ENCODE data around the gene KBTBD12.
"Not testable (repeated sequence)": the region's sequence is repeated elsewhere in the genome, so short reads cannot be mapped to it uniquely, and the experiment has no call there.

KBTBD12 gene, protein sequence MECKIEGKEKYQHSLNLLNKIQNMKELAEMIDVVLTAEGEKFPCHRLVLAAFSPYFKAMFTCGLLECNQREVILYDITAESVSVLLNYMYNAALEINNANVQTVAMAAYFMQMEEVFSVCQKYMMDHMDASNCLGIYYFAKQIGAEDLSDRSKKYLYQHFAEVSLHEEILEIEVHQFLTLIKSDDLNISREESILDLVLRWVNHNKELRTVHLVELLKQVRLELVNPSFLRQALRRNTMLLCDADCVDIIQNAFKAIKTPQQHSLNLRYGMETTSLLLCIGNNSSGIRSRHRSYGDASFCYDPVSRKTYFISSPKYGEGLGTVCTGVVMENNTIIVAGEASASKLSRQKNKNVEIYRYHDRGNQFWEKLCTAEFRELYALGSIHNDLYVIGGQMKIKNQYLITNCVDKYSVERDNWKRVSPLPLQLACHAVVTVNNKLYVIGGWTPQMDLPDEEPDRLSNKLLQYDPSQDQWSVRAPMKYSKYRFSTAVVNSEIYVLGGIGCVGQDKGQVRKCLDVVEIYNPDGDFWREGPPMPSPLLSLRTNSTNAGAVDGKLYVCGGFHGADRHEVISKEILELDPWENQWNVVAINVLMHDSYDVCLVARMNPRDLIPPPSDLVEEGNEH

DNA sequence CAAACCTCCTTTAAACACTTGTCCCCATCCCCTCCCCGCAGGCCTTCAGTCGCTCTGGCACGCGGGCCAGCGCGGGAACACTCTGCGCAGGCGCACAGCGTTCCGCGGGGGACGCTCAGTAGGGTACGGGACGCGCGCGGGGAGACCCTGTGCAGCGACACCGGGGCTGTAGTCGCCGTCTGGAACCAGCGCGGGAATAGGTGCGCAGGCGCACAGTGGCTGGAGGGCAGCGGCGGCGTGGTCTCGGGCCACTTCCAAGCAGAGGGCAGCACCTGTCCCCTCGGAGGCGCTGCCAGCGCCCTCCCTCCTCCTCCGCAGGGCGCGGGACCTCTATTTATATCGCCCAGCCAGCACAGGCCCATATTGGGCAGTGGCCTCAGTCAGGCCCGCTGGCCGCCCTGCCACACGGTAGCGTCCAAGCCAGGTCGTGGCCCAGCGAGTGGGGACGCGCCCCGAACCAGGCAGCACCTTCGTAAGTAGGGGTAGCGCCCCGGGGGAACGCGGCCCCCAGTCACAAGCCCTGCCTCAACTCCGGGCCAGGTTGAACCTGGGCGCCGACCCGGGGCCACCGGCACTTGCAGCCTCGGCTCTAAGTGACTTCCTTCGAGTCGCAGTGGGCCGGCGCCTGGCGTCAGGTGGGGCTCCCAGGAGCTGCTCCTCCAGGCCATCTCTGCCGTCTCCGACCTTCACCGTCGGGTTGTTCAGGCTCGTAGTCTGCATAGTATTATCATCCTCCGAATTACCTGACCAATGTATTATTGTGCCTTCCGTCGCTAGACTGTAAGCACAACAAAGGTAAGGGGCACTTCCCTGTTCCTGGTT is at the start of gene KBTBD12:
Gene KBTBD12 (plus strand): TSS at position 118 of the 822 bp plus-strand sequence. CDS start 7,830 bp downstream, outside the sequence.
- no peak for DNase-seq

GRCh38 chr3:127865941-127866340 is 49.1 kb upstream of the KBTBD12 start:
- DNase-seq: no peak

GRCh38 chr3:127867412-127867811 is 47.6 kb upstream of the KBTBD12 start:
- no peak for DNase-seq

DNA sequence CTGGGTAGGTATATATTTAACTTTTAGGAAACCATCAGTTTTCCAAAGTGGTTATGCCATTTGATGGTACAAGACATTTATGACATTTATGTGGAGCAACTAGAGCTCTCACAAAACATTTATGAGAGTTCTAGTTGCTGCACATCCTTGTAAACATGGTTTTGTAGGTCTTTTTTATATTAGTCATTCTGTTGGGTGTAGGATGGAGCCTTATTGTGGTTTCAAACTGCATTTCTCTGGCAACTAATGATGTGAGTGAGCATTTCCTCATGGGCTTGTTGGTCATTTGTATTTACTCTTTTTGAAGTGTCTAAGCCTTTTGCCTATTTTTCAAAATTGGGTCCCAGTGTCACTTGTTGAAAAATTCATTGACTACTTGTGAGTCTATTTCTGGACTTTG is 47.0 kb upstream of the KBTBD12 start:
- DNase-seq: no peak

DNA sequence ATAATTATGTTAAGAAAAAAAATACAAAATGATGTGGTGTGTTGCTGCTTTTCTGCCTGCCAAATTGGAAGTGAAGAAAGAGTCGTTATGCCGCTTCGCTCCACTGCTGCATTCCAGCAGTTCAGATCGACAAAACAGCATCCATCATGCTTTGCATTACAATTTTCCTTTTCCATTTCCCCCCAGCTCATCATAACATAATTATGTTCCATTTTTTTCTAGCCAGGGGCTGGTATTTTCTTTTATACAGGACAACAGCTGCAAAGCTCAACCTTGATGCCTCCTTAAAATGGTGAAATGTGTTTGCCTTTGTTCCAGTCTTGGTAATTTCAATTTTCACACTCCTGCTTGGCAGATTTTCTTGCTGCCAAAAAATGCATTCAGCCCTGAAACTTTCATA is 44.9 kb upstream of the KBTBD12 start:
- DNase-seq: no peak

- not testable (repeated sequence) for DNase-seq
Observed at GRCh38 chr3:127874097-127874496, 40.9 kb upstream of the KBTBD12 start.

DNA sequence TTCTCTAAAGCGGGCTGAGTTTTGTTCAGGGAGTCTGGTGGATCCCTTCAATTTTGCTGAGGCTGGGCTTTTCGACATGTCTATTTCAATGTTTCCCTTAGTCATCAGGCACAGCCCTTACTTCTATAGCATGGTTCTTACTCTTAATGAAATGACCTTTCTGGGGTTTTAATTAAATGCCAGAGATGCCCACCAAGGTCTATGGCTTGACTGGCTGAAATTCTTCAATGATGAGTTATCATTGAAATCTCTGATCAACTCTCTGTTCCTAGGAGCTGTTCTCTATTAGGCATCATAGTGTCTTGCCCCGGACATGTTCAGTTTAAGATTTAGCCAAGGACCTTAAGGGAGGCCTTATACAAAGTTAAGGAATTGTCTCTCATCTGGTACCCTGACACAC is 33.4 kb upstream of the KBTBD12 start:
- no peak for DNase-seq

GRCh38 chr3:127884041-127884440 is 31.0 kb upstream of the KBTBD12 start:
- DNase-seq: no peak

DNA sequence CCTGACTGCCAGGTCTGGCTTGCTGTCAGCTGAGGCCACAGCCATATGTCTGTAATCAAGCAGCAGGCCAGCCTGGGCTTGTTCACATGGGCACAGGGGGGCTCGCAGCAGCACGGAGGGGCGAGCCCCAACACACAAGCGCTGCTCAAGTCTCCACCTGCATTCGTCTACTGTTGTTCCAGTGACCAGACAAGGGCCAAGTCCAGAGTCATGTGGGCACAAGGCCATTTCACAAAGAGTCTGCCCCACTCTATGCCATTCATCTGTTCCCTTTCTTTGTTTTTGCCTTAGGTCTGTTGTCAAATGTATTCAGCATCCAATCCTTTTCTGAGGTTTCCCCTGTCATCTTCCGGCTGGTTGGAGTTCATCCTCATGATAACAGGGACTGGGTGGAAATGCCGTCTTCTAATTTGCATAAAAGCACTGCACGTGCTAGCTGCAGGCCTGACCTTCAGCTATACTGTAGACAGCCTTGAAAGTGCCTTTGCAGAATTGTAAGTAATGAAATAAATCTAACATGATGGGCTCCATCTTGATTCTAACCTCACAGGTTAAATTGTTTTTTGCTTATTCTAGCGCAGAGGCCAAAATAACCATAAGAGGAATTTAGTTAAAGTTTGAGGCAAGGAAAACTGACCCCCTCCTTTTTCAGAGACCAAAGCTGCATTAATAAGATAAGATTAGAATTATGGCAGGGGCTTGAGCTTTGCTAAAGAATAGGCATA is 28.6 kb upstream of the KBTBD12 start:
- no peak for DNase-seq

DNA sequence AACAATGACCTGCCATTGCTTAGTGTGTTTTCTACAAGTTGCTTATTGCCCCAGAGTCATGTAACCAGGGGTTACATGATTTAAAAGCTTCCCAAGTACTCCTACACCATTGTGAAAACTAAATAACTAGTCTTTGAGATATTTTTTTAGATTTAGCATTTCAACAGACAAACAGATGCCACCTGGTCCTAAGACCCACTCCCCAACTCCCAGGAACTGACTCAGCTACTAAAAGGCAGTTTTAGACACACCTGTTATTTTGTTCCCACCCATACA is 28.1 kb upstream of the KBTBD12 start:
- DNase-seq: no peak

DNA sequence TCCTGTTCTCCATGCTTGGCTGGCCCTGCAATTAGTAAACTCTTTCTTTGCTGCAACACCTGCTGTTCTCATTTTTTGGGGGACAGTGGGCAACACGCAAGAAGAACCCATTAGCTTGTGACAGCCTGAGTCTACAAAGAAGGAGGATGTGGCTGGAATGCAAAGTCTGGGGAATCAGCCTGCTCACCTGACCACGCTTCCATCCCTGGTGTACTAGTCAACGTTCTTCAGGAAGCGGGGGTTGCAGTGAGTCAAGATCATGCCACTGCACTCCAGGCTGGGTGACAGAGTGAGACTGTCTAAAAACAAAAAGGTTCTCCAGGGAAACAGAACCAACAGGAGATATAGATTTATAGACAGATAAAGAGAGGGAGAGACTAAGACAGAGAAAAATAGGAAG is 27.7 kb upstream of the KBTBD12 start:
- no peak for DNase-seq

- DNase-seq: no peak
Observed at GRCh38 chr3:127888156-127888555, 26.9 kb upstream of the KBTBD12 start.

GRCh38 chr3:127888564-127889107 is 26.4 kb upstream of the KBTBD12 start:
- DNase-seq: no peak

DNA sequence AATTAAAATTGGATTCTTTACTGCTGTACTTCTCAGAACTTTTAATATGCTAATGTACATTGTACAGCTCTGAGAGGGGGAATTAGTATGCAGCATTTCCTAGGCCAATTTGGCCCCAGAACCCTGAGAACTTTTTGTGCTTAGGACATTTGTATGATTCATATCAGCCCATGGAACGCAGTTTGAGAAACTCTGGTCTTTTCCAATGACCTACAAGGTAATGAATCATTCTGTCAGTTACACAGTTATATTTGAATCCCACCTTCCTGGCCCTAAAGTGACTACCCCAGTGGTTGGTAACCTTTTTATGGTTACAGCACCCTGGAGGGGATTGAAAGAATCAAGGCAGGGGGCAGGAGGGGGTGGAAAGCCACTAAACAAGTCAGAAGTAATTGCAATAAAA is 25.6 kb upstream of the KBTBD12 start:
- no peak for DNase-seq

GRCh38 chr3:127889976-127890650 is 24.9 kb upstream of the KBTBD12 start:
- no peak for DNase-seq

- not testable (repeated sequence) for DNase-seq
Observed at GRCh38 chr3:127890651-127891290, 24.3 kb upstream of the KBTBD12 start.

GRCh38 chr3:127894481-127894880 is 20.6 kb upstream of the KBTBD12 start:
- DNase-seq: no peak

DNA sequence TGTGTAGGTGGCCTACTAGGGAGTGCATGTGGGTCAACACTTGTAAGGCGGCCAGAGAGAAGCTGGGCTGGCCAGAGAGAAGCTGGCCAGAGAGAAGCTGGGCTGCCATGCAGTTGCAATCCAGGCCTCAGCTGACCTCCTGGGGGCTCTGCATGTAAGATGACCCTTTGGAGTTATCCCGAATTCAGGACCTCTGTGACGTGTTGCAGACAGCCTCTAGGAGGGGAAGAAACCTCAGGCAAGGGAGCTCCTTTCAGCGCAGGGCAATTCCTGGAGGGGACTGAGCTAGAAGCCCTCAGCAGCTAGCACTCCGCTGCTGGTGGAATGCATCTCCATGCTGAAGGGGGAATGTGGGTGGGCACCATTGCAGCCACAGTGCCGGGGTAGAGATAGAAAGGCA is 15.8 kb upstream of the KBTBD12 start:
- DNase-seq: no peak

- no peak for DNase-seq
Observed at GRCh38 chr3:127899766-127900165, 15.3 kb upstream of the KBTBD12 start.

DNA sequence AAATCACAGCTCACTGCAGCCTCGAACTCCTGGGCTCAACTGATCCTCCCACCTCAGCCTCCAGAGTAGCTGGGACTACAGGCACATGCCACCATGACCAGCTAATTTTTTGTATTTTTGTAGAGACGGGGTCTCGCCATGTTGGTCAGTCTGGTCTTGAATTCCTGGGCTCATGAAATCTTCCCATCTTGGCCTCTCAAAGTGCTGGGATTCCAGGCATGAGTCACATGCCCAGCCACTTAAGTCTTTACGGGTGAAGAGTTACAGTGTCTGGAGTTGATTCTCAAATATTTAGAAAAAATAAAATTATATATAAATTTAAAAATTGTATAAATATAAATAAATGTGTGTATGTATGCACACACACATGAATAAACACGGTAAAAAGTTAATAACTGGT is 14.5 kb upstream of the KBTBD12 start:
- no peak for DNase-seq

GRCh38 chr3:127902486-127902885 is 12.5 kb upstream of the KBTBD12 start:
- DNase-seq: no peak

Data from activated CD4-positive, alpha-beta T cell treated with anti-CD3 and anti-CD28 coated beads, Interleukin-2, amount 50 U/mL, for 1 hour (primary cell).